GM12891 (cell line): ENCODE data around the gene UMAD1.
"Not testable (repeated sequence)": the region's sequence is repeated elsewhere in the genome, so short reads cannot be mapped to it uniquely, and the experiment has no call there.

Experiments used
- DNase-seq: peaks from one replicate; pipeline ENCODE4 v3.0.0; 2011; ENCODE audit warnings: low spot score; ENCODE audit not compliant: insufficient read length
- FAIRE-seq: peaks from 2 replicates; lab custom pipeline; 2011; peaks lifted over from hg19 to GRCh38; lab: Jason Lieb, UNC
- PAX5 ChIP-seq: IDR thresholded peaks from 2 replicates; pipeline ENCODE4 v1.6.1; 2011; ENCODE audit warnings: low read length, moderate library complexity, mild to moderate bottlenecking; ENCODE audit not compliant: insufficient read depth, severe bottlenecking
- POLR2A ChIP-seq: IDR thresholded peaks from 2 replicates; pipeline ENCODE4 v1.6.1; 2011; ENCODE audit warnings: low read depth, low read length, control low read depth
- POLR2AphosphoS5 ChIP-seq: IDR thresholded peaks from 2 replicates; pipeline ENCODE4 v1.6.1; 2011; ENCODE audit warnings: low read depth, low read length, control low read depth
- POU2F2 ChIP-seq: IDR thresholded peaks from 2 replicates; pipeline ENCODE4 v1.6.1; 2011; ENCODE audit warnings: low read depth, mild to moderate bottlenecking, control low read depth, low read length, moderate library complexity
- SPI1 ChIP-seq: IDR thresholded peaks from 2 replicates; pipeline ENCODE4 v1.6.1; 2011; ENCODE audit warnings: low read depth, low read length, control low read depth
- TAF1 ChIP-seq: IDR thresholded peaks from 2 replicates; pipeline ENCODE4 v1.6.1; 2011; ENCODE audit warnings: low read depth, low read length, control low read depth

The UMAD1 gene

DNA sequence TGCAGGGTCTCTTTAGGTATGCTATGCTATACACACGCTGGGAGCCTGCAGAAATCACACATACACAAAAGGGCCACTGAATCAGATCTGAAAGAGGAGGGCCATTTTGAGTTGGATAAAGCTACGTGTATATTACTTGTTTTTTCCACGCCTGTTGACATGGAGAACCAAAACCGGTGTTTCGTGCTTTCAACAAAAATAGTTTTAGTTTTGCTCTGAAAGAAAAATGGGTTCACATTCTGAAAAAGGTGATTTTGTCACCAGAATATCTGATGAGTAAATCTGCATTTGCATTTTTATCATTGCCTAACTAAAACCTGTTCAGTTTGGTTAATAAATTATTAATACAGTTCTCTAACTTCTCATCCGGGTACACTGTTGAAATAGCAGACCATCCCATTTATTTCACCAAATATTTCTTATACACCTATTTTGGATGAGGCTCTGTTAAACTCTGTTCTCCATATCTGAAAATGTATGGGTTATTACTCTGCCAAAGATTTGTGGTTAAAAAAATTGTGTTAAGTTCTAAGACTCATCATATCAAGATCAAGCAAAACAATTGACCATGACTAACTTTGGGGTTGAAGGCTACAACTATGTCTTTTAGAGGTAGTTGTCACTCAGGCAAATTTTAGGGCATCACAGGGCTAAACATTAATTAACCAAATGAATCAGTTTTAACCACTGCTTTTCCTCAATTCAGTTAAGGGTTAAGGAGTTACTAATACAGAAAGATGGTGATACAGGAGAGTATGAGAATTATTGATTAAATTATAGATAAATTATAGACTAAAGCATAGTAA lies 179.1 kb downstream of the UMAD1 start:
- DNase-seq (no peak), FAIRE-seq (peak; percentile 60)
- TF ChIP-seq SPI1 (no peak), TAF1 (no peak), PAX5 (peak; percentile 48), POLR2AphosphoS5 (no peak)

GRCh38 chr7:7820409-7820808 lies 179.9 kb downstream of the UMAD1 start:
- TF ChIP-seq POU2F2 (no peak), SPI1 (no peak), PAX5 (no peak), TAF1 (no peak), POLR2A (no peak), POLR2AphosphoS5 (no peak)
- FAIRE-seq = peak; percentile 54
- DNase-seq = no peak

DNA sequence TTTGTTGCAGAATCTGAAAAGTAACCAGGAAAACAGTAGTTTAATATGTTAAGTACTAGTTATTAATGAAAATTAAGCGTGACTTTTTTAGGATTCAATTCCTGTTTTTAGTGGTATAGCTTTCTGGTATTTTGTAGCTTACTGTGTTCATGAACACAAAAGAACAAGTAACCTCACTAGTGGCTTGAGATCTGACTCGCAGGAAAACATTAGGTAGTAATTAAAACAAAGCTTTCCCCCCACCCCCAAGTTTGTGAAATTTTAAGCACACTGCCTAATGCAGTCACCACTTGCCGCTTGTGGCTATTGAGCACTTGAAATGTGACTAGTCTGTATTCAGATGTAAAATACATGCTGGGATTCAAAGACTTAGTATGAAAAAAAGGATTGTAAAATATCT lies 180.4 kb downstream of the UMAD1 start:
- FAIRE-seq = peak; percentile 72
- TF ChIP-seq SPI1 = peak; percentile 89
- no peak for TF ChIP-seq POU2F2
- no peak for TF ChIP-seq PAX5
- TF ChIP-seq POLR2A = no peak
- no peak for TF ChIP-seq POLR2AphosphoS5
- no peak for TF ChIP-seq TAF1
- no peak for DNase-seq

- TF ChIP-seq PAX5 (no peak), POU2F2 (no peak), POLR2AphosphoS5 (no peak), SPI1 (no peak), TAF1 (no peak)
- FAIRE-seq (no peak), DNase-seq (no peak)
These were observed 181.0 kb downstream of the UMAD1 start for GRCh38 chr7:7821517-7821916.

DNA sequence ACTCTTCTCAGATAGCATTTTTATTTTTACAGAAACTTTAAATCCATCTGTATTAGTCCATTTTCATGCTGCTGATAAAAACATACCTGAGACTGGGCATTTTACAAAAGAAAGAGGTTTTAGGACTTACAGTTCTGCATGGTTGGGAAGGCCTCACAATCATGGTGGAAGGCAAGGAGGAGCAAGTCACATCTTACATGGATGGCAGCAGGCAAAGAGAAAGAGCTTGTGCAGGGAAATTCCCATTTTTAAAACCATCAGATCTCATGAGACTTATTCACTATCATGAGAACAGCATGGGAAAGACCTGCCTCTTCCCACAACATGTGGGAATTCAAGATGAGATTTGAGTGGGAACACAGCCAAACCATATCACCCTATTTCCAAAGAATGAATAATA lies 184.7 kb downstream of the UMAD1 start:
- FAIRE-seq, DNase-seq: not testable (repeated sequence)

DNA sequence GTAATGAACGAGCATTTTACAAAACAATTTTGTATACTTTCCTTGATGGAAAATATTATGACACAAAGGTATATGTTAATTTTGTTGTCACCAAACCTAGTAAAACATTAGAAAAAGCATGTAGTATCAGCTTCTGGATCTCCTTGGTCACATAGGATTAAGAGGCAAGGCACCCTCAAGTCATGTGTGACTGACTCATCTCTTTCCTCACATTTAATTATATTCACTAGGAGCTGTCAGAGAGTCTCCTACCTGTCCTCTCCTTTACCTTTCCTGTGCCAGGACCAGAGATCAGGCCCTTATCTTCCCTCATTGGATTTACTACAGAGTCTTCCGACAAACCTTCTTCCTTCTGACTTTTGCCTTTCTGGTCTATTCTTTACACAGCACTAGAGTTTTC lies 189.1 kb downstream of the UMAD1 start:
- TF ChIP-seq SPI1 (no peak), POLR2A (no peak), TAF1 (no peak), POU2F2 (no peak), POLR2AphosphoS5 (no peak), PAX5 (no peak)
- FAIRE-seq = no peak
- no peak for DNase-seq

DNA sequence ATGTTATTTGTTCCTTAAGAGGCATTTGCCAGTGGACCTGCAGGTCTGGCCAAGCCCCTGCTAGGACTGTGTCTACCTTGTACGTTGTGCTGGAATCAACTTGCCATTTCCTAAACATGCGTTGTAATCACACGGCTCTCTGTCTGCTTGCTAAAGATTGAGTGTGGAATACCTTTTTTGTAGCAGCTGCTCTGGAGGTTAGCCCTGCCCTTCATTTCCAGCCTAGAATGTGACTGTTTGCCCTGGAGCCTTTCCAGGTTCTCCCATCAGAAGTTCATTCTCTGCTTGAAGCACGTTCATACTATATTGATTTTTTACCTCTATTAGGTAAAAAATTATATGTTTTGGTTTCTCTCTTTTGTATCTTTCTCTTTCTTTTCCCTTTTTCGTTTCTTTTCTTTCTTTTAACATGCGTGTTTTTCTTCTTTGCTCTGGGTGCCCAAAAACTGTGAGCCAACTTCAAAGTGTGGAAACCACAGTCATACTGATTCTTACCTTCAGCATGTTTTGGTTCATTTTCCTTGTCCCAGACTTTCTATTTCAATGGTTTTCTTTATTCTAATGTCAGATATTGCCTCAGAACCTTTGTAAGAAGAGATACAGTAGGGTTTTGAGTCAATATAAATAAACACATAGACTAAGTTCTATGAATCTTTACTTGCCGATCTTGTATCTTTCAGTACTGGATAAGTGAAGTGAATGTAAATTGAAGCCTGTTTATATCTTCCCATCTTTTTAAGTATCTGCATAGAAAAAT lies 189.7 kb downstream of the UMAD1 start:
- DNase-seq (no peak), FAIRE-seq (no peak)
- TF ChIP-seq PAX5 = no peak

DNA sequence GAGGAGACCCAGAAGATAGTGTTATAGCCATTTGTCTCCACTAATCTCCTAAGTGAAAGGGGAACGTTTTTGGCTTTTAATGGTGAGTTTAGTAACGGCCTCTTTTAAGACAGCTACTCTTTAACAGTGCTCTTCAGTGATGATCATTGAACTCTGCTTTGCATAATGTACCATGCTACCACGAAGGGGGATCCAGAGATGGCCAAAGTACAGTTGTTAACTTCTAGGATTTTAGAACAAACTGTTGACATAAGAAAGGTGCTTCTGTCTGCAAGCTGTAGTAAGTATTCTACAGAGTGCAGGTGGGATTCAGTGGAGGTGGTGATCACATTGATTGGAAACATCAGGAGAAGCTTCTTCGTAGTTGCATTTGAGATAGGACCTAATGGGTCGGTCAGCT lies 192.0 kb downstream of the UMAD1 start:
- no peak for FAIRE-seq
- TF ChIP-seq SPI1 = no peak
- no peak for TF ChIP-seq POLR2A
- no peak for TF ChIP-seq PAX5
- TF ChIP-seq POU2F2 = no peak
- no peak for TF ChIP-seq POLR2AphosphoS5
- no peak for TF ChIP-seq TAF1
- no peak for DNase-seq

GRCh38 chr7:7834761-7835160 lies 194.2 kb downstream of the UMAD1 start:
- no peak for DNase-seq
- TF ChIP-seq POU2F2 (no peak), PAX5 (no peak), POLR2A (no peak), TAF1 (no peak), SPI1 (no peak), POLR2AphosphoS5 (no peak)
- FAIRE-seq = peak; percentile 16

- FAIRE-seq = no peak
- TF ChIP-seq POU2F2 (no peak), SPI1 (no peak), TAF1 (no peak), POLR2A (no peak), PAX5 (no peak), POLR2AphosphoS5 (no peak)
- DNase-seq = no peak
These were observed 200.5 kb downstream of the UMAD1 start for GRCh38 chr7:7841027-7841426.
